K562 (cell line): ENCODE measurements around the gene AIM2. TPM values are rescaled to one million over a fixed set of nuclear protein-coding genes. Genes with fewer than 3 reads are reported as not detected.

Experiments used
- BHLHE40 ChIP-seq: IDR thresholded peaks from 2 replicates; pipeline ENCODE4 v1.6.1; 2011; ENCODE audit warnings: low read length, improper control_type of control experiment
- CBX8 ChIP-seq: fragments of 200-600 bp; sonication (generic); IDR thresholded peaks from 2 replicates; pipeline ENCODE4 v1.6.1; 2012; ENCODE audit warnings: borderline replicate concordance, mixed run types, low read depth, mild to moderate bottlenecking, moderate library complexity, mixed read lengths, low read length, control low read depth, inconsistent platforms; ENCODE audit not compliant: poor library complexity, severe bottlenecking; ENCODE audit errors: extremely low read depth
- HDAC2 ChIP-seq: fragments of 450-650 bp; IDR thresholded peaks from 2 replicates; pipeline ENCODE4 v1.6.1; 2016; ENCODE audit warnings: mild to moderate bottlenecking
- HNRNPL ChIP-seq: fragments of 200-400 bp; formaldehyde crosslinking; IDR thresholded peaks from 2 replicates; pipeline ENCODE4 v1.6.1; 2017; ENCODE audit warnings: low read depth, mild to moderate bottlenecking, low read length
- MTF1 ChIP-seq: fragments of 250-450 bp; sonication (Bioruptor Pico); IDR thresholded peaks from 2 replicates; pipeline ENCODE4 v1.9.0; 2021; ENCODE audit warnings: moderate library complexity, mild to moderate bottlenecking, inconsistent platforms, borderline replicate concordance
- NELFE ChIP-seq: IDR thresholded peaks from 2 replicates; pipeline ENCODE4 v1.6.1; 2011; ENCODE audit warnings: mild to moderate bottlenecking; ENCODE audit not compliant: insufficient read depth, insufficient read length
- STAG1 ChIP-seq: sonication (generic); formaldehyde crosslinking; IDR thresholded peaks from 2 replicates; pipeline ENCODE4 v1.5.0; 2020; ENCODE audit warnings: missing genetic modification reagents, borderline replicate concordance
- ZNF277 ChIP-seq: fragments of 250-450 bp; sonication (Bioruptor Pico); IDR thresholded peaks from 2 replicates; pipeline ENCODE4 v1.8.0; 2022; ENCODE audit warnings: inconsistent platforms, mild to moderate bottlenecking, moderate library complexity, borderline replicate concordance
- ZNF699 ChIP-seq: fragments of 250-450 bp; sonication (Bioruptor Pico); IDR thresholded peaks from 2 replicates; pipeline ENCODE4 v1.8.0; 2021; ENCODE audit warnings: mild to moderate bottlenecking, moderate library complexity; ENCODE audit not compliant: insufficient replicate concordance
- polyA plus RNA-seq, 8 experiments: library from polyadenylated mRNA; depleted of rRNA in 4 of 8; stranded (reverse) in 5 of 8; unstranded in 3 of 8; fragments of >200 nt; fragmentation: Nextera tagmentation in 2 of 8; fragmentation: Illumina TruSeq in 1 of 8; extraction: Ambion mirVana in 2 of 8; extraction: Trizol in 1 of 8; gene quantifications; 2 replicates each; pipeline versions ENCODE4 v1.2.1 to v1.2.3, GENCODE V29; 2011 to 2014; ENCODE audit warnings: inconsistent platforms in 1 of 8, missing spikeins in 1 of 8
- total RNA-seq, 7 experiments: library from RNA; depleted of rRNA in 6 of 7; stranded (reverse); fragments of >200 nt in 6 of 7; fragmentation: Illumina TruSeq in 2 of 7; extraction: Trizol in 2 of 7; gene quantifications; 2 replicates each; pipeline versions ENCODE4 v1.2.1 to v1.2.3, GENCODE V29; 2011 to 2021; ENCODE audit warnings: low replicate concordance in 1 of 7
- TF ChIP-seq, protein P1 (sequence below): fragments of 250-450 bp; sonication (Bioruptor Pico); IDR thresholded peaks from 2 replicates; pipeline ENCODE4 v1.5.0; 2021; ENCODE audit warnings: mild to moderate bottlenecking, borderline replicate concordance
- TF ChIP-seq, protein P2 (sequence below): fragments of 450-650 bp; formaldehyde crosslinking; conservative IDR thresholded peaks from 2 replicates; pipeline ENCODE4 v1.4.0; 2022; ENCODE audit warnings: mild to moderate bottlenecking, missing genetic modification characterization
- TF ChIP-seq, protein P3 (sequence below), 2 experiments: fragments of 450-650 bp; formaldehyde crosslinking in 1 of 2; IDR thresholded peaks; 2 replicates each; pipeline versions ENCODE4 v1.4.0 to v1.6.1; 2014 to 2020; ENCODE audit warnings: mild to moderate bottlenecking in 2 of 2, borderline replicate concordance in 1 of 2, low read depth in 1 of 2

Gene AIM2
- total and polyA plus RNA-seq, 9 of the 15 experiments (the other 6 are each of a cell fraction or from before 2014, with no cell fraction given), result 0.10 to 0.95 (median 0.22) TPM

GRCh38 chr1:159077120-159077961, 775 bp upstream of the AIM2 start (continued):
- TF ChIP-seq, protein P1, sequence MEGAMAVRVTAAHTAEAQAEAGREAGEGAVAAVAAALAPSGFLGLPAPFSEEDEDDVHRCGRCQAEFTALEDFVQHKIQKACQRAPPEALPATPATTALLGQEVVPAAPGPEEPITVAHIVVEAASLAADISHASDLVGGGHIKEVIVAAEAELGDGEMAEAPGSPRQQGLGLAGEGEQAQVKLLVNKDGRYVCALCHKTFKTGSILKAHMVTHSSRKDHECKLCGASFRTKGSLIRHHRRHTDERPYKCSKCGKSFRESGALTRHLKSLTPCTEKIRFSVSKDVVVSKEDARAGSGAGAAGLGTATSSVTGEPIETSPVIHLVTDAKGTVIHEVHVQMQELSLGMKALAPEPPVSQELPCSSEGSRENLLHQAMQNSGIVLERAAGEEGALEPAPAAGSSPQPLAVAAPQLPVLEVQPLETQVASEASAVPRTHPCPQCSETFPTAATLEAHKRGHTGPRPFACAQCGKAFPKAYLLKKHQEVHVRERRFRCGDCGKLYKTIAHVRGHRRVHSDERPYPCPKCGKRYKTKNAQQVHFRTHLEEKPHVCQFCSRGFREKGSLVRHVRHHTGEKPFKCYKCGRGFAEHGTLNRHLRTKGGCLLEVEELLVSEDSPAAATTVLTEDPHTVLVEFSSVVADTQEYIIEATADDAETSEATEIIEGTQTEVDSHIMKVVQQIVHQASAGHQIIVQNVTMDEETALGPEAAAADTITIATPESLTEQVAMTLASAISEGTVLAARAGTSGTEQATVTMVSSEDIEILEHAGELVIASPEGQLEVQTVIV (CRISPR knock-in tag), result no peak
- TF ChIP-seq HNRNPL, result no peak
- no peak for TF ChIP-seq STAG1 (CRISPR knock-in tag)
- no peak for TF ChIP-seq MTF1 (CRISPR knock-in tag)
- no peak for TF ChIP-seq CBX8
- no peak for TF ChIP-seq NELFE
- TF ChIP-seq, protein P2, sequence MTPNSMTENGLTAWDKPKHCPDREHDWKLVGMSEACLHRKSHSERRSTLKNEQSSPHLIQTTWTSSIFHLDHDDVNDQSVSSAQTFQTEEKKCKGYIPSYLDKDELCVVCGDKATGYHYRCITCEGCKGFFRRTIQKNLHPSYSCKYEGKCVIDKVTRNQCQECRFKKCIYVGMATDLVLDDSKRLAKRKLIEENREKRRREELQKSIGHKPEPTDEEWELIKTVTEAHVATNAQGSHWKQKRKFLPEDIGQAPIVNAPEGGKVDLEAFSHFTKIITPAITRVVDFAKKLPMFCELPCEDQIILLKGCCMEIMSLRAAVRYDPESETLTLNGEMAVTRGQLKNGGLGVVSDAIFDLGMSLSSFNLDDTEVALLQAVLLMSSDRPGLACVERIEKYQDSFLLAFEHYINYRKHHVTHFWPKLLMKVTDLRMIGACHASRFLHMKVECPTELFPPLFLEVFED, result no peak
- 0 out of 2 replicates have a peak, but pooled peaks have one; percentile 24 for TF ChIP-seq BHLHE40
- TF ChIP-seq ZNF699, result no peak
- no peak for TF ChIP-seq ZNF277 (CRISPR knock-in tag)
- peak; percentile 45 for TF ChIP-seq HDAC2
- TF ChIP-seq, protein P3, sequence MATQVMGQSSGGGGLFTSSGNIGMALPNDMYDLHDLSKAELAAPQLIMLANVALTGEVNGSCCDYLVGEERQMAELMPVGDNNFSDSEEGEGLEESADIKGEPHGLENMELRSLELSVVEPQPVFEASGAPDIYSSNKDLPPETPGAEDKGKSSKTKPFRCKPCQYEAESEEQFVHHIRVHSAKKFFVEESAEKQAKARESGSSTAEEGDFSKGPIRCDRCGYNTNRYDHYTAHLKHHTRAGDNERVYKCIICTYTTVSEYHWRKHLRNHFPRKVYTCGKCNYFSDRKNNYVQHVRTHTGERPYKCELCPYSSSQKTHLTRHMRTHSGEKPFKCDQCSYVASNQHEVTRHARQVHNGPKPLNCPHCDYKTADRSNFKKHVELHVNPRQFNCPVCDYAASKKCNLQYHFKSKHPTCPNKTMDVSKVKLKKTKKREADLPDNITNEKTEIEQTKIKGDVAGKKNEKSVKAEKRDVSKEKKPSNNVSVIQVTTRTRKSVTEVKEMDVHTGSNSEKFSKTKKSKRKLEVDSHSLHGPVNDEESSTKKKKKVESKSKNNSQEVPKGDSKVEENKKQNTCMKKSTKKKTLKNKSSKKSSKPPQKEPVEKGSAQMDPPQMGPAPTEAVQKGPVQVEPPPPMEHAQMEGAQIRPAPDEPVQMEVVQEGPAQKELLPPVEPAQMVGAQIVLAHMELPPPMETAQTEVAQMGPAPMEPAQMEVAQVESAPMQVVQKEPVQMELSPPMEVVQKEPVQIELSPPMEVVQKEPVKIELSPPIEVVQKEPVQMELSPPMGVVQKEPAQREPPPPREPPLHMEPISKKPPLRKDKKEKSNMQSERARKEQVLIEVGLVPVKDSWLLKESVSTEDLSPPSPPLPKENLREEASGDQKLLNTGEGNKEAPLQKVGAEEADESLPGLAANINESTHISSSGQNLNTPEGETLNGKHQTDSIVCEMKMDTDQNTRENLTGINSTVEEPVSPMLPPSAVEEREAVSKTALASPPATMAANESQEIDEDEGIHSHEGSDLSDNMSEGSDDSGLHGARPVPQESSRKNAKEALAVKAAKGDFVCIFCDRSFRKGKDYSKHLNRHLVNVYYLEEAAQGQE (IDR thresholded peaks at IDR 0.05; ENCODE audit: borderline replicate concordance), result peak; percentile 70; the same call in 1 of the 2 replicates
- TF ChIP-seq, protein P3 (CRISPR knock-in tag; IDR thresholded peaks at IDR 0.05; ENCODE audit: low read depth), result no peak
